Stimulated activated naive CD4-positive, alpha-beta T cell treated with Interleukin-2 at 50 U/mL for 16 hours (primary cell): ENCODE measurements around the gene PWP2.
"Not testable (repeated sequence)": the region's sequence is repeated elsewhere in the genome, so short reads cannot be mapped to it uniquely, and the experiment has no call there.

Experiments used
- DNase-seq: peaks from one replicate; lab custom pipeline; 2025; lab: John Stamatoyannopoulos, UW

PWP2 gene

DNA sequence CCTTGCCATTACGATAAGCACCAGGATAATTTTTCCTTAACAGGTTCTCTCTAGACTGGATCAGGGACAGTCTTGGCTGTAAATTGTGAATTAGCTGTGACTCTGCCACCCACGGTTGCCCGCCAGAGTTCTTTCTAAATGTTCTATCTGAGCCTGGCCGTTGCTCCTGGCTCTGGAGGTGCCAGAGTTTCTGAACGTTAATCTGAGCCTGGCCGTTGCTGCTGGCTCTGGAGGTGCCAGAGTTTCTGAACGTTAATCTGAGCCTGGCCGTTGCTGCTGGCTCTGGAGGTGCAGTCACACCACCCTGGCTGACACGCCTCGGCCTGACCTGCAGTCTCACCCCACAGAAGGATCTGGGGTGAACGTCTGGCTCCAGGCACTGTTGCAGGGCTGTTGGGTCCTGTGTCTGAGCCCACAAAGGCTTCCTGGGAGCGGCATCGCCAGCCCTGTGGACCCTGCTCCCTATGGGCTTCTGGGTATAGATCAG is 56.0 kb downstream of the PWP2 start:
- not testable (repeated sequence) for DNase-seq

DNA sequence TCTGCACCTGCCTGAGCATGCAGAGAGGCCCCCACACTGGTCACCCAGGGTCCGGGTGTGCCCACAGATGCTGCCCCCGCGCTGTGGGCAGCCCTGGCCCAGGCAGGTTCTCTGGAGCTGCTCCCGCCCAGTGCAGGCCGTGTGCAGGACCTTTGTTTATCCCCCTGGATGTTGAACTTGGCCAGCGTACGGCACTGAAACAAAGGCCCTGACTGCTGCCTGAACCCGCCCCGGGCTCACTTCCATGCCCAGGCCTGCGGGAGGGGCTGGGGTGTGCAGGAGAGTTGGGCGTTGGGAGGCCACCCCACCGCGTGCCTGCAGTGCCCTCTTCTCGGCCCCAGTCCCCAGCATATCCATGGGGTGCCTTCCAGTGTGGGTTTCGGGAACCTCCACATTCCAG is 58.7 kb downstream of the PWP2 start:
- not testable (repeated sequence) for DNase-seq

DNA sequence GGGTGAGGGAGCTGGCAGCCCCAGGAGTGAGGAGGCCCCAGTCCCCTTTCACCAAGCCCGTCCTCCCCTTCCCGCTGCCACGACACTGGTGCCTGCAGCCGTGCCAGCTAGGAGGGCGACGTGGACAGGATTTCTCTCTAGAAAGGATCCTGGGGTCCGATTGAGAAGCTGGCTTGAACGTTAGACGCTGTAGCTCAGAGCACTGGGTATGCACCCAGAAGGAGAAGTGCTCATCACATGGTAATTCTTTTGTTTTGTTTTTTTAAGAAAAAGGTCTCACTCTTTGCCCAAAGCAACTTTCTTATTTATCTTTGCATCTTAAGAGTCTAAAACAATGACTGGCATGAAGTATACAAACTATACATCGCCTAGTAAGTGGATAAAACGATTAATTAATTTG is 60.3 kb downstream of the PWP2 start:
- DNase-seq, result not testable (repeated sequence)

DNA sequence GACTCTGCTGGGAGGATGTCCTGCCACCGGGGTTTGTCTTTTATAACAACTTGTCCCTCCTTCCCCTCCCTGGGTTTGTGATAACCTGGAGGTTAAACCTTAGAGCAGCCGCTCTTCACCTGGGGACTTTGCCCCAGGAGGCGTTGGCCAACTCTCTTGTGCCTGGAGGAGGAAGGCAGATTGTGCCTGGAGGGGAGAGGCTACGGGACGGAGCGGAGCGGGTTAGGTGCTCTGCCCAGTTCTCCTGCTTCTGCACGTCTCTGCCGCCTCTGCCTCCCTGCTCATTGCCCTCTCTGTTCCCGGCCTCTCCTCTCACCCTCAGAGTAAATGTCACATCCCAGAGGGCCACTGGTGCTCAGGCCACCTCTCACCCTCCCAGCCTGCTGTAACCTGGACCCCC is 63.1 kb downstream of the PWP2 start:
- DNase-seq, result not testable (repeated sequence)

DNA sequence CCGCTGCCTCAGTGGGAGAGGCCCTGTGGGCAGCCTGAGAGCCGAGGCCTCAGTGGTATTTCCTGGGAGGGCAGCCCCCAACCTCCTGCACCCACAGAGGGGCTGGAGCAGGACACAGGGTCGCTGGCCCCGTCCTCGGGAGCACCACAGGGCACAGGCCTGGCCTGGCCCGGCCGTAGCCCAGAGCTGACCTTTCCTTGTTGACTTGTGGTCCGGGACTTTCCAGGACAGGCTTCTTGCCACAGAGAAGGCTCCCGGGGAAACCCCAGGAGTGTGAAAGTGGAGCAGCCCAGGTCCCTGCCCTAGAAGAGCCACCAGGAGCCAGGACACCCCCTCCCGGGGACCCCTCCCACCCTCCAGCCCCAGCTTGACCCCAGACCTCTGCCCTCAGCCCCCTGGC is 63.7 kb downstream of the PWP2 start:
- DNase-seq, result not testable (repeated sequence)

DNA sequence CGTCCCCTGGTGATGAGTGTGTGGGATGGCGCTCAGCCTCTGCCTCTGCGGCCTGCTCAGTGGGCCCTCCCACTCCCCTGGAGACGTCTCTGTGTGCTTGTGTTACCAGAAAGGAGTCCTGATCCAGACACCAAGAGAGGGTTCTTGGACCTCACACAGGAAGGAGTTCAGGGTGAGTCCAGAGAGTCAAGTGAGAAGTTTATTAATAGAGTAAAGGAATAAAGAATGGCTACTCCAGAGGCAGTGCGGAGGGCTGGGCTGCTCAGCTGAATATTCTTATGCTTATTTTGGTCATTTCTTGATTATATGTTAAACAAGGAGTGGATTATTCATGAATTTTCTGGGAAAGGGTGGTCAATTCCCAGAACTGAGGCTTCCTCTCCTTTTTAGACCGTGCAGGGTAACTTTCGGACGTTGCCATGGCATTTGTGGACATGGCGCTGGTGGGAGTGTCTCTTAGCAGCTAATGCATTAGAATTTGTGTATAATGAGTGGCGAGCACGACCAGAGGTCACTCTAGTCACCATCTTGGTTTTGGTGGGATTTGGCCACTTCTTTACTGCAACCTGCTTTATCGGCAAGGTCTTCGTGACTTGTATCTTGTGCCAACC is 64.9 kb downstream of the PWP2 start:
- DNase-seq, result not testable (repeated sequence)

DNA sequence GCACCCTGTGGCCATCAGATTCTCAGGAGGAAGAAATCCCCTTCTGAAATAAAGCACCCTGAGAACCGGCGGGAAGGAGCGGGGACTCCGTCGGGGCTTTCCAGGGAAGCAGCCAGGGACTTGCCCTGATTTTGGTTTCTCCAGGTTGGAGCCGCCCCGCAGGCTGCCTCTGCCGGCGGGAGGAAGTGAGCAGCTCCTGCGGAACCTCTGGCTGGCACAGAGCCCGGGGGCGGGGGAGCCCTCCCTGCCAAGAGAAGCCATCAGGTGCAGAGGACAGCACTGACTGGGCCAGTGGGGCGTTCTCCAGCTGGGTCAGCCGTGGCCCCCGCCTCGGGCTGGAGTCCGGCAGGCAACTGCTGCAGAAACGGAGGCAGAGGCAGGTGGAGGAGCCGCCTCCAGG is 65.5 kb downstream of the PWP2 start:
- DNase-seq, result not testable (repeated sequence)

DNA sequence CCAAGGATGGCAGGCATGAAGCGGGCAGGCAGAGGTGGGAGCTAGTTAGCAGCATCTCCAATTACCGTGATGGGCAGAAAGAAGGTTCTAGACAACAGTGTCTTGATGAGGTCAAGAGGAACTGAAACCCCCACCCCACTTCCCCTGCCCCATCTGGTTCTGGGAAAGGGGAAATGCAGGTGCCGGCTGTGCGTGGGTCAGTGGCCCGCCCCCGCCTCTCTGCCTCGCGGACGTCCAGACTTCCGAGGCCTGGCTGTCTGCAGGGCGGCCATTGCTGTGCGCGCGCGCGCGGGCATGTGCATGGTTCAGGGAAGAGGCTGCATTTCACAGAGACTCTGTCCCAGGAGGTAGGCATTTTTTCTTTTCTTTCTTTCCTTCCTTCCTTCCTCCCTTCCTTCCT is 68.0 kb downstream of the PWP2 start:
- DNase-seq, result not testable (repeated sequence)

DNA sequence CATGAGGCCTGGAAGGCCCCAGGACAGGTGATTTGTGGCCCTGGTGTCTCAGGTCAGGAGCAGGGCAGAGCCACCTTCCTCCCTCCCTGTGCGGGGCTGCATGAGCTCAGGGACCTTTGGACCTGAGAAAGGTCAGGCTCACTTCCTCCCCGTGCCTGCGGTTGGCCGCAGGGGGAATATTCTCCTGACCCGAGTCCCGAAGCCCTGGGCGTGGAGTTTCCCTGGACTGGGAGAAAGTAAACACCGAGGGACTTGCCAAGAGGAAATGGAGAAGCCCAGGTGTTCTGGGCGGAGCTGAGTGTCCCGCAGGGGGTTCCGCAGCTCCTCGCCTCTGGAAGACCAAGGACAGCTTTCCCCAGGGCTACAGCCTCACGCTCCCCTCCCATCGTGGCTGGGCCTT is 68.9 kb downstream of the PWP2 start:
- DNase-seq, result not testable (repeated sequence)
